Measurements from ENCODE around the gene BABAM2. TPM values are rescaled to one million over a fixed set of nuclear protein-coding genes. Genes with fewer than 3 reads are reported as not detected.

BABAM2 gene
- total and polyA plus RNA-seq, 2 of the 4 experiments (the other 2 are of a cell fraction), result 20.9 to 23.1 TPM

DNA sequence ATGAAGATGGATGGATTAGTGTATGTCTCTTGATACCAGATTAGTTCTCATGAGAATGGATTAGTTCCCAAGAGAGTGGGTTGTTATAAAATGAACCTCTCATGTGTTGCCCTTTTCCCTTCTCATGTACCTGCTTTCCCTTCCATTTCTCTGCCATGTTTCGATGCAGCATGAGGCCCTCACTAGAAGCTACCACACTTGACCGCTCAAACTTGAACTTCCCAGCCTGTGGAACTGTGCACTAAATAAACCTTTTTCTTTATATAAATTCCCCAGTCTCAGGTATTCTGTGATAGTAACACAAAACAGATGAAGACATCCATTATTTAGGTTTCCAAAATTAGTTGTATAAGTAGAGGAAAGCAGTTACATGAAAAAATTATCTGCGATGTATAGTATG is 73.5 kb downstream of the BABAM2 start:
- dilution Hi-C loops (cut with HindIII; ENCODE audit: low sequenced_read_pairs, unreplicated experiment), result no loop called here
- Histone ChIP-seq H2BK20ac (ENCODE audit: low read depth, low read length) (peak overlapping the region; percentile 26; the same call in 1 of the 2 replicates), H3K27me3 (ENCODE audit: control insufficient read depth, insufficient read depth, low read length) (no peaks in the 10 kb centered on the region), H3K9ac (ENCODE audit: low read depth, low read length) (no peak overlapping the region), H3K27ac (ENCODE audit: insufficient read depth, low read length) (no peak overlapping the region), H2AK5ac (ENCODE audit: low read depth, low read length) (no peak overlapping the region), H2AFZ (replicated peaks; ENCODE audit: low read length, poor library complexity) (no peak overlapping the region), H3K79me1 (ENCODE audit: low read depth in 1 of 2, low read length in 2 of 2) (peaks cover 3 to 25% of the 10 kb centered on the region in 2 experiments; a peak in 3 of 4 replicates), H4K20me1 (ENCODE audit: insufficient read depth, low read length) (no peaks in the 10 kb centered on the region), H3K14ac (replicated peaks; ENCODE audit: low read depth, low read length) (no peak overlapping the region; the same call in 1 of the 2 replicates), H3K23ac (ENCODE audit: low read depth, low read length) (no peak overlapping the region; the same call in 1 of the 2 replicates), H2BK15ac (ENCODE audit: low read depth, low read length) (no peak overlapping the region), H3K4me2 (ENCODE audit: low read depth, low read length) (no peak overlapping the region), H4K5ac (ENCODE audit: low read depth, low read length) (no peak overlapping the region), H3K4me1 (ENCODE audit: control insufficient read depth, insufficient read depth, low read length) (peaks cover 6% of the 10 kb centered on the region; the same call in 1 of the 2 replicates), H4K8ac (ENCODE audit: low read depth in 2 of 2, low read length in 2 of 2) (no peak overlapping the region), H3K4me3 (ENCODE audit: insufficient read depth, low read depth, low read length) (no peak overlapping the region), H3K56ac (ENCODE audit: extremely low read depth, insufficient read depth, low read length) (no peak overlapping the region), H3K4ac (ENCODE audit: low read depth, low read length) (no peak overlapping the region), H2AK9ac (replicated peaks; ENCODE audit: low read depth, low read length, poor library complexity) (no peak overlapping the region), H2BK5ac (ENCODE audit: low read depth, low read length, poor library complexity, severe bottlenecking) (no peak overlapping the region), H3K9me3 (ENCODE audit: control insufficient read depth, insufficient read depth, low read length) (peaks cover 4% of the 10 kb centered on the region), H2BK120ac (ENCODE audit: low read depth, low read length) (0 out of 2 replicates have a peak overlapping the region, but pooled peaks have one; percentile 6), H3K9me1 (ENCODE audit: insufficient read depth, low read length) (no peaks in the 10 kb centered on the region), H4K91ac (ENCODE audit: insufficient read depth, low read depth, low read length) (no peak overlapping the region), H3K36me3 (ENCODE audit: control insufficient read depth, insufficient read depth, low read length) (no peaks in the 10 kb centered on the region), H3K18ac (ENCODE audit: low read depth, low read length) (no peak overlapping the region)
- TF ChIP-seq USF2 (IDR thresholded peaks at IDR 0.05; ENCODE audit: low read depth, low read length) (no peak), ELK1 (IDR thresholded peaks at IDR 0.05; ENCODE audit: borderline replicate concordance, low read depth, low read length) (no peak), MXI1 (IDR thresholded peaks at IDR 0.05; ENCODE audit: borderline replicate concordance, low read depth, low read length) (no peak), SMC3 (IDR thresholded peaks at IDR 0.05; ENCODE audit: low read depth, low read length) (no peak), FOS (IDR thresholded peaks at IDR 0.05; ENCODE audit: low read depth, low read length) (no peak), MAZ (IDR thresholded peaks at IDR 0.05; ENCODE audit: borderline replicate concordance, low read depth, low read length) (no peak), CEBPB (IDR thresholded peaks at IDR 0.05; ENCODE audit: low read depth, low read length) (no peak), NFE2L2 (IDR thresholded peaks at IDR 0.05; ENCODE audit: low read depth, low read length) (no peak), MAFK (IDR thresholded peaks at IDR 0.05; ENCODE audit: low read depth, low read length) (no peak), CTCF (conservative IDR thresholded peaks at IDR 0.05; ENCODE audit: low read depth, low read length) (no peak), RAD21 (IDR thresholded peaks at IDR 0.05; ENCODE audit: low read length) (no peak), RFX5 (IDR thresholded peaks at IDR 0.05; ENCODE audit: low read depth, low read length) (no peak), BHLHE40 (IDR thresholded peaks at IDR 0.05; ENCODE audit: low read depth, low read length) (no peak), POLR2A (IDR thresholded peaks at IDR 0.05; ENCODE audit: low read depth, low read length) (no peak), CHD1 (IDR thresholded peaks at IDR 0.05; ENCODE audit: low read depth, low read length) (no peak), RCOR1 (IDR thresholded peaks at IDR 0.05; ENCODE audit: insufficient replicate concordance, low read length) (no peak)
- DNase-seq, result no peak
- ChIA-PET POLR2A (ENCODE audit: unreplicated experiment) (no interaction called here), CTCF (no interaction called here)
- WGBS, 2 experiments (ENCODE audit: extremely low coverage in 2 of 2, insufficient read length in 1 of 2), result 100% methylated on average over 1 of the region's 3 CpGs; no CpG with 5 or more reads in 1 of the 2 experiments
- intact Hi-C loops (cut with micrococcal nuclease), result no loop called here
- no TSS peak for BruUV-seq (replicated peaks)
- no peak for ATAC-seq (ENCODE audit: low read depth)
- in situ Hi-C loops (cut with MboI; ENCODE audit: low sequenced_read_pairs), result loop anchor here (10.0 kb wide), 1 partner anchor 431 kb away; the partner anchor contains the start of gene FOSL2
